Muscle layer of duodenum (tissue), 2 donors: ENCODE data around the gene ZC2HC1C.

Source experiments
- H3K27ac ChIP-seq: one replicate; pipeline ENCODE4 v1.7.0; 2013; ENCODE audit warnings: mild to moderate bottlenecking, low read length
- H3K27me3 ChIP-seq: one replicate; pipeline ENCODE4 v1.7.0; 2013; ENCODE audit warnings: low read depth, mild to moderate bottlenecking, control low read depth, low read length
- H3K36me3 ChIP-seq, 2 donors: one replicate each; pipeline ENCODE4 v1.7.0; 2013; ENCODE audit warnings: low read length in 2 of 2, control low read depth in 1 of 2, mild to moderate bottlenecking in 1 of 2; ENCODE audit not compliant: insufficient read depth in 2 of 2, control insufficient read depth in 1 of 2
- H3K4me1 ChIP-seq, 2 donors: one replicate each; pipeline ENCODE4 v1.7.0; 2013; ENCODE audit warnings: low read length in 2 of 2, mild to moderate bottlenecking in 2 of 2, control low read depth in 1 of 2, moderate library complexity in 1 of 2; ENCODE audit not compliant: insufficient read depth in 2 of 2, control insufficient read depth in 1 of 2
- H3K4me3 ChIP-seq, 2 donors: one replicate each; pipeline ENCODE4 v1.7.0; 2013; ENCODE audit warnings: low read length in 2 of 2, low read depth in 1 of 2, mild to moderate bottlenecking in 1 of 2
- H3K9me3 ChIP-seq, 2 donors: one replicate each; pipeline ENCODE4 v1.7.0; 2013; ENCODE audit warnings: low read length in 2 of 2, control low read depth in 1 of 2, mild to moderate bottlenecking in 1 of 2; ENCODE audit not compliant: control insufficient read depth in 1 of 2
- donor health status: healthy.

ZC2HC1C gene

GRCh38 chr14:75077794-75078193 is 8.4 kb downstream of the ZC2HC1C start:
- H3K27ac ChIP-seq = no peak overlapping the region
- no peaks in the 10 kb centered on the region for H3K9me3 ChIP-seq

GRCh38 chr14:75079521-75079920 is 10.1 kb downstream of the ZC2HC1C start:
- Histone ChIP-seq H3K9me3 (no peaks in the 10 kb centered on the region), H3K36me3 (peaks cover 21 to 25% of the 10 kb centered on the region in 2 donors), H3K4me3 (no peak overlapping the region), H3K4me1 (peaks cover 0 to 31% of the 10 kb centered on the region in 2 donors), H3K27ac (no peak overlapping the region), H3K27me3 (no peaks in the 10 kb centered on the region)

More at GRCh38 chr14:75077794-75078193, 8.4 kb downstream of the ZC2HC1C start:
- Histone ChIP-seq H3K4me3 (no peak overlapping the region), H3K36me3 (peaks cover 4 to 7% of the 10 kb centered on the region in 2 donors), H3K4me1 (peaks cover 0 to 34% of the 10 kb centered on the region in 2 donors), H3K27me3 (no peaks in the 10 kb centered on the region)

- Histone ChIP-seq H3K27ac (peak overlapping the region; percentile 19), H3K4me3 (no peak overlapping the region), H3K36me3 (peaks cover 34 to 42% of the 10 kb centered on the region in 2 donors), H3K27me3 (no peaks in the 10 kb centered on the region), H3K9me3 (no peaks in the 10 kb centered on the region), H3K4me1 (peaks cover 0 to 30% of the 10 kb centered on the region in 2 donors)
Observed at GRCh38 chr14:75081660-75082229, 12.3 kb downstream of the ZC2HC1C start.

GRCh38 chr14:75083271-75083670 is 13.8 kb downstream of the ZC2HC1C start:
- Histone ChIP-seq H3K27ac (no peak overlapping the region), H3K4me1 (peaks cover 0 to 20% of the 10 kb centered on the region in 2 donors), H3K36me3 (peaks cover 50 to 57% of the 10 kb centered on the region in 2 donors)

GRCh38 chr14:75084513-75084912 is 15.1 kb downstream of the ZC2HC1C start:
- Histone ChIP-seq H3K9me3 (no peaks in the 10 kb centered on the region), H3K4me1 (peaks cover 0 to 18% of the 10 kb centered on the region in 2 donors), H3K27me3 (no peaks in the 10 kb centered on the region), H3K4me3 (no peak overlapping the region), H3K36me3 (peaks cover 51 to 58% of the 10 kb centered on the region in 2 donors), H3K27ac (no peak overlapping the region)

More at GRCh38 chr14:75083271-75083670, 13.8 kb downstream of the ZC2HC1C start:
- H3K4me3 ChIP-seq = no peak overlapping the region
- H3K9me3 ChIP-seq = no peaks in the 10 kb centered on the region
- H3K27me3 ChIP-seq = no peaks in the 10 kb centered on the region

GRCh38 chr14:75088153-75088552 is 18.7 kb downstream of the ZC2HC1C start:
- H3K4me3 ChIP-seq = no peak overlapping the region
- H3K27me3 ChIP-seq = no peaks in the 10 kb centered on the region
- H3K4me1 ChIP-seq = no peaks in the 10 kb centered on the region
- no peak overlapping the region for H3K27ac ChIP-seq
- H3K36me3 ChIP-seq = peaks cover 46 to 74% of the 10 kb centered on the region in 2 donors
- H3K9me3 ChIP-seq = no peaks in the 10 kb centered on the region

GRCh38 chr14:75088566-75089373 is 19.3 kb downstream of the ZC2HC1C start:
- H3K27me3 ChIP-seq = no peaks in the 10 kb centered on the region
- H3K4me1 ChIP-seq = no peaks in the 10 kb centered on the region
- no peaks in the 10 kb centered on the region for H3K9me3 ChIP-seq
- no peak overlapping the region for H3K27ac ChIP-seq
- H3K36me3 ChIP-seq = peaks cover 43 to 71% of the 10 kb centered on the region in 2 donors
- no peak overlapping the region for H3K4me3 ChIP-seq

GRCh38 chr14:75090353-75090752 is 20.9 kb downstream of the ZC2HC1C start:
- Histone ChIP-seq H3K4me1 (no peaks in the 10 kb centered on the region), H3K36me3 (peaks cover 44 to 71% of the 10 kb centered on the region in 2 donors), H3K27me3 (no peaks in the 10 kb centered on the region), H3K27ac (no peak overlapping the region), H3K4me3 (no peak overlapping the region), H3K9me3 (no peaks in the 10 kb centered on the region)

- Histone ChIP-seq H3K27me3 (no peaks in the 10 kb centered on the region), H3K4me3 (no peak overlapping the region), H3K4me1 (no peaks in the 10 kb centered on the region), H3K9me3 (no peaks in the 10 kb centered on the region), H3K27ac (no peak overlapping the region), H3K36me3 (peaks cover 46 to 72% of the 10 kb centered on the region in 2 donors)
Observed at GRCh38 chr14:75091251-75091650, 21.8 kb downstream of the ZC2HC1C start.

GRCh38 chr14:75092698-75093097 is 23.3 kb downstream of the ZC2HC1C start:
- Histone ChIP-seq H3K27me3 (no peaks in the 10 kb centered on the region), H3K27ac (no peak overlapping the region), H3K4me1 (peaks cover 0 to 2% of the 10 kb centered on the region in 2 donors), H3K9me3 (no peaks in the 10 kb centered on the region), H3K36me3 (peaks cover 44 to 72% of the 10 kb centered on the region in 2 donors), H3K4me3 (no peak overlapping the region)

GRCh38 chr14:75094896-75095295 is 25.5 kb downstream of the ZC2HC1C start:
- Histone ChIP-seq H3K27me3 (no peaks in the 10 kb centered on the region), H3K4me3 (no peak overlapping the region), H3K27ac (no peak overlapping the region), H3K9me3 (no peaks in the 10 kb centered on the region), H3K4me1 (peaks cover 0 to 10% of the 10 kb centered on the region in 2 donors), H3K36me3 (peaks cover 52 to 83% of the 10 kb centered on the region in 2 donors)
